H1 (cell line): ENCODE data around the gene CAPN7. TPM values are rescaled to one million over a fixed set of nuclear protein-coding genes. Genes with fewer than 3 reads are reported as not detected.

Experiments used
- BRCA1 ChIP-seq: IDR thresholded peaks from 2 replicates; pipeline ENCODE4 v1.6.1; 2012; ENCODE audit warnings: low read depth, low read length, improper control_type of control experiment
- CBX5 ChIP-seq: fragments of 300-800, 300-1000 bp; sonication (generic); IDR thresholded peaks from 2 replicates; pipeline ENCODE4 v1.7.1; 2016; ENCODE audit warnings: antibody characterized with exemption, low read length, low read depth
- EP300 ChIP-seq, 2 experiments: IDR thresholded peaks; 1 replicate in 1 of 2; 2 replicates in 1 of 2; pipeline ENCODE4 v1.6.1; 2011 to 2012; ENCODE audit warnings: low read depth in 2 of 2, low read length in 2 of 2, mild to moderate bottlenecking in 2 of 2, borderline replicate concordance in 1 of 2, inconsistent platforms in 1 of 2, moderate library complexity in 1 of 2
- TBP ChIP-seq: IDR thresholded peaks from 2 replicates; pipeline ENCODE4 v1.6.1; 2011; ENCODE audit warnings: low read depth, low read length, improper control_type of control experiment
- polyA plus RNA-seq, 7 experiments: library from polyadenylated mRNA; depleted of rRNA in 3 of 7; stranded (reverse) in 5 of 7; unstranded in 2 of 7; fragments of >200 nt in 5 of 7; fragments of 200-250 nt in 2 of 7; gene quantifications; 1 replicate in 5 of 7; 2 replicates in 1 of 7; 4 replicates in 1 of 7; pipeline versions ENCODE4 v1.2.1 to v1.2.3, GENCODE V29; 2011 to 2013; ENCODE audit warnings: missing spikeins in 2 of 7, mixed read lengths in 2 of 7
- total RNA-seq: library from RNA; stranded (reverse); fragmentation: NEBNext Ultra II Directional; extraction: Animal tissue kit (Norgen Biotek cat#: 25700); gene quantifications from 2 replicates; pipeline ENCODE4 v1.2.1, GENCODE V29; 2021

Gene CAPN7
- total and polyA plus RNA-seq, 2 of the 8 experiments (the other 6 are each of a cell fraction or from before 2014, with no cell fraction given): 5.3 to 13.2 TPM

DNA sequence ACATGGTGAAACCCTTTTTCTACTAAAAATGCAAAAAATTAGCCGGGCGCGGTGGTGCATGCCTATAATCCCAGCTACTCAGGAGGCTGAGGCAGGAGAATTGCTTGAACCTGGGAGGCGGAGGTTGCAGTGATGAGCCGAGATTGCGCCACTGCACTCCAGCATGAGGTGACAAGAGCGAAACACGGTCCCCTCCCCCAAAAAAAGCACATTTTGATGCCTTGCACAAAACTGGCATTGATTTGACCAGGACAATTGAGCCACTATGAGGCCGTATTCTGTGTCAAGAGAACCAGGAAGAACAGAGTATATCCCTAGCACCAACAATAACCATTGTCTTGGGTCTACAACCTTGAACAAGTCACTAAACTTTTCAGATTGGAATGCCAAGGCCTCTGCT lies 75.8 kb downstream of the CAPN7 start (continued):
- no peak for TF ChIP-seq EP300 (IDR thresholded peaks at IDR 0.05; ENCODE audit: borderline replicate concordance in 1 of 2, low read depth in 2 of 2, low read length in 2 of 2)
- no peak for TF ChIP-seq BRCA1
- no peak for TF ChIP-seq TBP
- no peak for TF ChIP-seq CBX5
- TF ChIP-seq, all 59 proteins: peak for 0
